GM12878 (cell line): ENCODE measurements around the gene GRM5. TPM values are rescaled to one million over a fixed set of nuclear protein-coding genes. Genes with fewer than 3 reads are reported as not detected.

Source experiments
- ATAC-seq: fragments of 200-7000 bp; cut with Tn5 transposase; 3 replicates; pipeline ENCODE4 v1.9.1; 2020; ENCODE audit warnings: mild to moderate bottlenecking, moderate library complexity
- BruUV-seq: library from RNA; stranded (reverse); fragments of 400-500 nt; replicated peaks from 2 replicates; lab custom pipeline; 2021; lab: Mats Ljungman, UMichigan
- CTCF ChIA-PET: fragments of 300-600 bp; sonication (Branson Sonifier 250); formaldehyde crosslinking; extraction: SDS; loops from one replicate; lab custom pipeline; 2021; ENCODE audit warnings: inconsistent platforms; lab: Yijun Ruan, JAX
- POLR2A ChIA-PET: fragments of 350-600 bp; formaldehyde crosslinking; extraction: SDS; loops from one replicate; lab custom pipeline; 2021; ENCODE audit warnings: inconsistent platforms; lab: Charles Lee
- RAD21 ChIA-PET: fragments of 300-600 bp; sonication (Branson Sonifier 250); formaldehyde crosslinking; loops from one replicate; lab custom pipeline; 2023; ENCODE audit warnings: antibody characterized with exemption; ENCODE audit not compliant: unreplicated experiment; lab: Charles Lee
- SMC1A ChIA-PET: fragments of 300-600 bp; sonication (Branson Sonifier 250); formaldehyde crosslinking; loops from one replicate; lab custom pipeline; 2023; ENCODE audit not compliant: unreplicated experiment, uncharacterized antibody; lab: Charles Lee
- DNase-seq: peaks from one replicate; pipeline ENCODE4 v3.0.0-alpha.2; 2011; ENCODE audit warnings: low read depth, low spot score
- FAIRE-seq: peaks from 3 replicates; lab custom pipeline; 2011; peaks lifted over from hg19 to GRCh38; lab: Jason Lieb, UNC
- H2AFZ ChIP-seq: 2 replicates; pipeline ENCODE4 v1.6.0; 2011; ENCODE audit warnings: low read depth, low read length, control low read depth; ENCODE audit not compliant: control insufficient read depth
- H3K27ac ChIP-seq: 2 replicates; pipeline ENCODE4 v1.5.1; 2011; ENCODE audit warnings: control low read depth; ENCODE audit not compliant: control insufficient read depth, insufficient read depth
- H3K27me3 ChIP-seq, 2 experiments: replicated peaks in 1 of 2; 2 replicates each; pipeline versions ENCODE4 v1.6.0 to v1.6.1; 2011; ENCODE audit warnings: low read length in 1 of 2; ENCODE audit not compliant: control insufficient read depth in 2 of 2, insufficient read depth in 2 of 2
- H3K36me3 ChIP-seq, 2 experiments: 2 replicates each; pipeline ENCODE4 v1.5.1; 2011; ENCODE audit warnings: low read length in 1 of 2; ENCODE audit not compliant: control insufficient read depth in 2 of 2, insufficient read depth in 2 of 2
- H3K4me1 ChIP-seq: 2 replicates; pipeline ENCODE4 v1.6.1; 2011; ENCODE audit warnings: mild to moderate bottlenecking, low read length, moderate library complexity, mixed read lengths; ENCODE audit not compliant: control insufficient read depth, insufficient read depth
- H3K4me2 ChIP-seq: 2 replicates; pipeline ENCODE4 v1.6.0; 2011; ENCODE audit warnings: control low read depth; ENCODE audit not compliant: control insufficient read depth, insufficient read depth
- H3K4me3 ChIP-seq: fragments of 200-600 bp; sonication (generic); 2 replicates; pipeline ENCODE4 v1.5.1; 2016
- H3K79me2 ChIP-seq: 2 replicates; pipeline ENCODE4 v1.6.0; 2011; ENCODE audit warnings: low read length; ENCODE audit not compliant: control insufficient read depth, insufficient read depth
- H3K9ac ChIP-seq: 2 replicates; pipeline ENCODE4 v1.8.0; 2011; ENCODE audit warnings: low read length, control low read depth, mixed read lengths; ENCODE audit not compliant: control insufficient read depth, insufficient read depth
- H3K9me3 ChIP-seq: replicated peaks from 3 replicates; pipeline ENCODE4 v1.5.1; 2011; ENCODE audit warnings: mild to moderate bottlenecking, low read length; ENCODE audit not compliant: control insufficient read depth, insufficient read depth
- H4K20me1 ChIP-seq: 2 replicates; pipeline ENCODE4 v1.6.0; 2011; ENCODE audit not compliant: control insufficient read depth, insufficient read depth
- BRCA1 ChIP-seq: IDR thresholded peaks from 2 replicates; pipeline ENCODE4 v1.6.1; 2011; ENCODE audit warnings: low read depth, low read length, improper control_type of control experiment
- CTCF ChIP-seq, 3 experiments: IDR thresholded peaks in 2 of 3; conservative IDR thresholded peaks in 1 of 3; 2 replicates each; pipeline ENCODE4 v1.5.1; 2011; ENCODE audit warnings: low read depth in 3 of 3, low read length in 3 of 3, mild to moderate bottlenecking in 3 of 3, control low read depth in 2 of 3, moderate library complexity in 2 of 3, inconsistent platforms in 1 of 3, mixed read lengths in 1 of 3; ENCODE audit not compliant: control insufficient read depth in 2 of 3, insufficient read depth in 1 of 3; ENCODE audit errors: extremely low read depth in 1 of 3
- GATAD2B ChIP-seq: fragments of 450-650 bp; conservative IDR thresholded peaks from 2 replicates; pipeline ENCODE4 v1.6.1; 2017; ENCODE audit warnings: low read depth, mild to moderate bottlenecking, moderate library complexity
- HCFC1 ChIP-seq: fragments of 150-350 bp; IDR thresholded peaks from 2 replicates; pipeline ENCODE4 v1.6.1; 2014; ENCODE audit warnings: low read length
- HSF1 ChIP-seq: fragments of 150-350 bp; IDR thresholded peaks from 2 replicates; pipeline ENCODE4 v1.6.1; 2014; ENCODE audit warnings: mild to moderate bottlenecking, low read depth, low read length
- NR2F1 ChIP-seq: fragments of 450-650 bp; conservative IDR thresholded peaks from 2 replicates; pipeline ENCODE4 v1.6.1; 2017; ENCODE audit warnings: mild to moderate bottlenecking
- PAX8 ChIP-seq: fragments of 450-650 bp; IDR thresholded peaks from 2 replicates; pipeline ENCODE4 v1.6.1; 2017; ENCODE audit warnings: mild to moderate bottlenecking, moderate library complexity
- RAD21 ChIP-seq: IDR thresholded peaks from 2 replicates; pipeline ENCODE4 v1.6.1; 2011; ENCODE audit warnings: mild to moderate bottlenecking, low read depth, low read length, moderate library complexity; ENCODE audit not compliant: insufficient read depth
- SP1 ChIP-seq: IDR thresholded peaks from one replicate; pipeline ENCODE4 v1.6.1; 2011; ENCODE audit warnings: low read depth, low read length
- USF2 ChIP-seq: IDR thresholded peaks from 2 replicates; pipeline ENCODE4 v1.6.1; 2011; ENCODE audit warnings: low read depth, low read length, improper control_type of control experiment, borderline replicate concordance
- ZNF24 ChIP-seq: fragments of 450-650 bp; IDR thresholded peaks from 2 replicates; pipeline ENCODE4 v1.6.1; 2017; ENCODE audit warnings: antibody characterized with exemption, mild to moderate bottlenecking
- ZNF384 ChIP-seq: IDR thresholded peaks from 2 replicates; pipeline ENCODE4 v1.6.1; 2012; ENCODE audit warnings: low read depth, mild to moderate bottlenecking, low read length, improper control_type of control experiment, borderline replicate concordance
- WGBS: methylation state at CpG from one replicate; pipeline ENCODE4 v1.1.6; 2016; ENCODE audit warnings: low lambda C conversion rate; ENCODE audit not compliant: insufficient replicate concordance, insufficient coverage; ENCODE audit errors: missing lambda C conversion rate; 5-methylcytosine and 5-hydroxymethylcytosine counted together
- in situ Hi-C: fragments of 300-500 bp; cut with MboI; formaldehyde crosslinking; loops from 9 replicates; pipeline ENCODE4 v1.14.3; 2018; ENCODE audit warnings: mixed read lengths
- intact Hi-C: fragments of 100-400 bp; cut with micrococcal nuclease; formaldehyde crosslinking; loops from one replicate; pipeline ENCODE4 v1.14.2; 2022; ENCODE audit not compliant: unreplicated experiment
- polyA plus RNA-seq, 11 experiments: library from polyadenylated mRNA; depleted of rRNA in 4 of 11; unstranded in 6 of 11; stranded (reverse) in 5 of 11; fragments of >200 nt; fragmentation: Nextera tagmentation in 4 of 11; fragmentation: Illumina TruSeq in 1 of 11; extraction: Ambion mirVana in 4 of 11; extraction: Trizol in 1 of 11; gene quantifications; 1 replicate in 1 of 11; 2 replicates in 10 of 11; pipeline versions ENCODE4 v1.2.1 to v1.2.3, GENCODE V29; 2011 to 2016; ENCODE audit warnings: inconsistent platforms in 2 of 11, missing spikeins in 2 of 11, low read depth in 1 of 11
- total RNA-seq, 4 experiments: library from RNA; depleted of rRNA in 3 of 4; stranded (reverse); fragments of >200 nt in 3 of 4; fragmentation: Illumina TruSeq in 1 of 4; extraction: Trizol in 1 of 4; gene quantifications; 2 replicates each; pipeline versions ENCODE4 v1.2.1 to v1.2.3, GENCODE V29; 2013 to 2021

The GRM5 gene
- total and polyA plus RNA-seq, 10 of the 15 experiments (the other 5 are each of a cell fraction or from before 2014, with no cell fraction given), result not detected

- no peak overlapping the region for H2AFZ ChIP-seq
- no peaks in the 10 kb centered on the region for H3K27me3 ChIP-seq
- intact Hi-C loops, result no loop called here
- POLR2A ChIA-PET, result no interaction called here
- no peak overlapping the region for H3K4me3 ChIP-seq
- no peak; the same call in 2 of the 3 replicates for ATAC-seq
- no peak overlapping the region for H3K27ac ChIP-seq
- BruUV-seq, result no TSS peak
- H3K9ac ChIP-seq, result no peak overlapping the region
- H3K36me3 ChIP-seq, result no peaks in the 10 kb centered on the region
- H4K20me1 ChIP-seq, result no peaks in the 10 kb centered on the region
- SMC1A ChIA-PET, result interaction anchor here (0.6 to 1.3 kb wide), 2 partner anchors 142 to 387 kb away, joined by 3 read pairs; no protein-coding TSS in a partner anchor
- in situ Hi-C loops, result no loop called here
- H3K9me3 ChIP-seq, result no peaks in the 10 kb centered on the region; the same call in 2 of the 3 replicates
- no peak for DNase-seq
- H3K4me2 ChIP-seq, result no peak overlapping the region
- no peak for FAIRE-seq
- 24% methylated on average over 2 of the region's 2 CpGs for WGBS
- no peaks in the 10 kb centered on the region for H3K4me1 ChIP-seq
- CTCF ChIA-PET, result interaction anchor here (1.2 kb wide), 1 partner anchor 16 kb away, joined by 4 read pairs; no protein-coding TSS in a partner anchor
- TF ChIP-seq SP1, result no peak
- TF ChIP-seq NR2F1, result no peak
- TF ChIP-seq ZNF24, result no peak
- TF ChIP-seq RAD21, result peak; percentile 42
- 0 out of 6 replicates have a peak, but pooled peaks of 1 of the 3 experiments have one; percentile 2 for TF ChIP-seq CTCF (IDR thresholded peaks at IDR 0.05 in 2 of 3, conservative IDR thresholded peaks at IDR 0.05 in 1 of 3; ENCODE audit: control insufficient read depth in 2 of 3, extremely low read depth in 1 of 3, insufficient read depth in 1 of 3, low read depth in 3 of 3, low read length in 3 of 3)
- no peaks in the 10 kb centered on the region for H3K79me2 ChIP-seq
- RAD21 ChIA-PET, result no interaction called here
Observed at GRCh38 chr11:88494848-88495247, 570.9 kb downstream of the GRM5 start.

GRCh38 chr11:88491674-88492073 lies 574.1 kb downstream of the GRM5 start:
- in situ Hi-C loops (no loop called here), intact Hi-C loops (no loop called here)
- H3K9me3 ChIP-seq, result no peaks in the 10 kb centered on the region
- FAIRE-seq, result no peak
- no peaks in the 10 kb centered on the region for H3K27me3 ChIP-seq
- no TSS peak for BruUV-seq
- no peak overlapping the region for H3K4me3 ChIP-seq
- H3K4me1 ChIP-seq, result no peaks in the 10 kb centered on the region
- ChIA-PET CTCF (interaction anchor here (0.5 to 1.0 kb wide), 3 partner anchors 207 to 476 kb away, joined by 3 to 4 read pairs (median 3); no protein-coding TSS in a partner anchor), POLR2A (no interaction called here), RAD21 (no interaction called here), SMC1A (interaction anchor here (1.0 to 1.1 kb wide), 3 partner anchors 7 to 14 kb away, joined by 3 read pairs; no protein-coding TSS in a partner anchor)
- DNase-seq, result no peak
- H2AFZ ChIP-seq, result no peak overlapping the region
- H3K27ac ChIP-seq, result no peak overlapping the region
- ATAC-seq, result no peak
- no peaks in the 10 kb centered on the region for H4K20me1 ChIP-seq
- no peaks in the 10 kb centered on the region for H3K79me2 ChIP-seq
- H3K4me2 ChIP-seq, result no peak overlapping the region
- no peak overlapping the region for H3K9ac ChIP-seq
- H3K36me3 ChIP-seq, result no peaks in the 10 kb centered on the region
- TF ChIP-seq PAX8 (no peak), HCFC1 (no peak), USF2 (no peak), GATAD2B (no peak), ZNF384 (no peak), BRCA1 (no peak), HSF1 (no peak)
